GM21381 (cell line): ENCODE measurements around the gene CORO2B.

Source experiments
- ATAC-seq: cut with Tn5 transposase; IDR thresholded peaks from one replicate; pipeline ENCODE4 v1.9.1; 2021; ENCODE audit warnings: mild to moderate bottlenecking, moderate library complexity; ENCODE audit not compliant: unreplicated experiment

Gene CORO2B

GRCh38 chr15:68572309-68572708 lies 6.5 kb upstream of the CORO2B start:
- ATAC-seq = no peak

GRCh38 chr15:68572921-68573320 lies 5.9 kb upstream of the CORO2B start:
- ATAC-seq = no peak

GRCh38 chr15:68574046-68574445 lies 4.7 kb upstream of the CORO2B start:
- no peak for ATAC-seq

GRCh38 chr15:68574629-68575028 lies 4.2 kb upstream of the CORO2B start:
- no peak for ATAC-seq

- no peak for ATAC-seq
Measured at GRCh38 chr15:68576235-68576892, 2.4 kb upstream of the CORO2B start.

GRCh38 chr15:68578175-68578979 lies 416 bp upstream of the CORO2B start:
- ATAC-seq = no peak

GRCh38 chr15:68580026-68580882 lies 1.5 kb downstream of the CORO2B start:
- no peak for ATAC-seq

GRCh38 chr15:68580883-68581155 lies 2.0 kb downstream of the CORO2B start:
- ATAC-seq = no peak

GRCh38 chr15:68581725-68582124 lies 2.9 kb downstream of the CORO2B start:
- no peak for ATAC-seq

- ATAC-seq = no peak
Measured at GRCh38 chr15:68582236-68582635, 3.4 kb downstream of the CORO2B start.

- ATAC-seq = no peak
Measured at GRCh38 chr15:68582864-68583263, 4.1 kb downstream of the CORO2B start.

GRCh38 chr15:68583321-68583720 lies 4.5 kb downstream of the CORO2B start:
- ATAC-seq = no peak

- no peak for ATAC-seq
Measured at GRCh38 chr15:68583936-68584755, 5.4 kb downstream of the CORO2B start.

- ATAC-seq = no peak
Measured at GRCh38 chr15:68584756-68585573, 6.2 kb downstream of the CORO2B start.

- no peak for ATAC-seq
Measured at GRCh38 chr15:68585574-68586273, 6.9 kb downstream of the CORO2B start.

GRCh38 chr15:68586274-68586961 lies 7.6 kb downstream of the CORO2B start:
- ATAC-seq = no peak

- no peak for ATAC-seq
Measured at GRCh38 chr15:68587769-68588385, 9.1 kb downstream of the CORO2B start.

GRCh38 chr15:68589053-68589452 lies 10.3 kb downstream of the CORO2B start:
- no peak for ATAC-seq
